OCI-LY1 (cell line): Measurements from ENCODE around the gene TPO.

Experiments used
- EZH2 ChIP-seq: fragments of 200-600 bp; sonication (generic), shearing (Covaris generic); IDR thresholded peaks from 2 replicates; pipeline ENCODE4 v1.8.0; 2017; ENCODE audit warnings: borderline replicate concordance, mixed run types, mild to moderate bottlenecking, antibody characterized with exemption, low read length, moderate library complexity, mixed read lengths
- TF ChIP-seq, protein P1 (sequence below): fragments of 200-600 bp; sonication (generic), shearing (Covaris generic); IDR thresholded peaks from 2 replicates; pipeline ENCODE4 v1.5.1; 2017; ENCODE audit warnings: mild to moderate bottlenecking, antibody characterized with exemption, low read length, moderate library complexity, mixed read lengths

DNA sequence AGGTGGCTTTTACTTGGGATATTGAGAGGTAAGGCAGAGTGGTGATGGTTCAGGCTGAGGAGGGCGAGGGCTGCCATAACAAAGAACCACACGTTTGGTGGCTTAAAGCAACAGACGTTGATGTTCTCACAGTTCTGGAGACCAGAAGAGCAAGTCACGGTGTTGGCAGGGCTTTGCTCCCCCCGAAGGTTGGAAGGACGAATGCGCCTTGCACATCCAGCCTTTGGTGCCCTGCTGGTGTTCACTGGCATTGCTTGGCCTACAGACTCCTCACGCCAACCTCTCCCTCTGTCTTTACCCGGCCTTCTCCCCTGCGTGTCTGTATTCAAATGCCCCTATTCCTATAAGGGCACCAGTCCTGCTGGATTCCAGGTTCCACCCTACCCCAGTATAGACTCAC is 125.4 kb downstream of the TPO start:
- TF ChIP-seq, protein P1, sequence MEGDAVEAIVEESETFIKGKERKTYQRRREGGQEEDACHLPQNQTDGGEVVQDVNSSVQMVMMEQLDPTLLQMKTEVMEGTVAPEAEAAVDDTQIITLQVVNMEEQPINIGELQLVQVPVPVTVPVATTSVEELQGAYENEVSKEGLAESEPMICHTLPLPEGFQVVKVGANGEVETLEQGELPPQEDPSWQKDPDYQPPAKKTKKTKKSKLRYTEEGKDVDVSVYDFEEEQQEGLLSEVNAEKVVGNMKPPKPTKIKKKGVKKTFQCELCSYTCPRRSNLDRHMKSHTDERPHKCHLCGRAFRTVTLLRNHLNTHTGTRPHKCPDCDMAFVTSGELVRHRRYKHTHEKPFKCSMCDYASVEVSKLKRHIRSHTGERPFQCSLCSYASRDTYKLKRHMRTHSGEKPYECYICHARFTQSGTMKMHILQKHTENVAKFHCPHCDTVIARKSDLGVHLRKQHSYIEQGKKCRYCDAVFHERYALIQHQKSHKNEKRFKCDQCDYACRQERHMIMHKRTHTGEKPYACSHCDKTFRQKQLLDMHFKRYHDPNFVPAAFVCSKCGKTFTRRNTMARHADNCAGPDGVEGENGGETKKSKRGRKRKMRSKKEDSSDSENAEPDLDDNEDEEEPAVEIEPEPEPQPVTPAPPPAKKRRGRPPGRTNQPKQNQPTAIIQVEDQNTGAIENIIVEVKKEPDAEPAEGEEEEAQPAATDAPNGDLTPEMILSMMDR, result peak; percentile 24; the same call in 1 of the 2 replicates
- TF ChIP-seq EZH2, result no peak
